Inferior parietal cortex (tissue), 1 donor: ENCODE results near the gene RGL3.
"Not testable (repeated sequence)": the region's sequence is repeated elsewhere in the genome, so short reads cannot be mapped to it uniquely, and the experiment has no call there.

Experiments
- DNase-seq: peaks from one replicate; pipeline ENCODE4 v3.0.0-alpha.2; 2016; ENCODE audit errors: extremely low spot score

Gene RGL3

GRCh38 chr19:11418549-11419506, at the start of gene RGL3:
RGL3 (minus strand) TSS chr19:11419314; CDS start chr19:11419278, 36 bp downstream.
- DNase-seq = no peak

- not testable (repeated sequence) for DNase-seq
These were observed 49.2 kb upstream of the RGL3 start for GRCh38 chr19:11468266-11468845.

- no peak for DNase-seq
These were observed 46.5 kb upstream of the RGL3 start for GRCh38 chr19:11465600-11465999.

- no peak for DNase-seq
These were observed 45.5 kb upstream of the RGL3 start for GRCh38 chr19:11464333-11465265.

- no peak for DNase-seq
These were observed 44.3 kb upstream of the RGL3 start for GRCh38 chr19:11463391-11463790.

GRCh38 chr19:11461453-11461852, 42.3 kb upstream of the RGL3 start:
- DNase-seq = no peak

GRCh38 chr19:11460207-11460606, 41.1 kb upstream of the RGL3 start:
- DNase-seq = no peak

GRCh38 chr19:11458912-11459311, 39.8 kb upstream of the RGL3 start:
- not testable (repeated sequence) for DNase-seq

GRCh38 chr19:11458236-11458900, 39.3 kb upstream of the RGL3 start:
- no peak for DNase-seq

GRCh38 chr19:11457831-11458230, 38.7 kb upstream of the RGL3 start:
- DNase-seq = no peak

- peak; percentile 65 for DNase-seq
These were observed 38.0 kb upstream of the RGL3 start for GRCh38 chr19:11457115-11457514.

- DNase-seq = no peak
These were observed 37.5 kb upstream of the RGL3 start for GRCh38 chr19:11456659-11457058.

- DNase-seq = not testable (repeated sequence)
These were observed 36.1 kb upstream of the RGL3 start for GRCh38 chr19:11455233-11455554.

- no peak for DNase-seq
These were observed 34.6 kb upstream of the RGL3 start for GRCh38 chr19:11453468-11454341.

- DNase-seq = no peak
These were observed 33.7 kb upstream of the RGL3 start for GRCh38 chr19:11452620-11453310.

- no peak for DNase-seq
These were observed 32.9 kb upstream of the RGL3 start for GRCh38 chr19:11451871-11452619.

- no peak for DNase-seq
These were observed 32.3 kb upstream of the RGL3 start for GRCh38 chr19:11451327-11451870.

- no peak for DNase-seq
These were observed 31.6 kb upstream of the RGL3 start for GRCh38 chr19:11450570-11451326.
